ENCODE results near the gene TLE1.

The TLE1 gene

GRCh38 chr9:81548911-81549310, 140.4 kb downstream of the TLE1 start:
- no peak overlapping the region for H3K27ac ChIP-seq
- no peak for TF ChIP-seq CTCF (IDR thresholded peaks at IDR 0.05)
- no peak overlapping the region for H3K4me3 ChIP-seq
- DNase-seq (ENCODE audit: low spot score): no peak

GRCh38 chr9:81546489-81546888, 142.9 kb downstream of the TLE1 start:
- DNase-seq (ENCODE audit: low spot score): no peak
- H3K27ac ChIP-seq: no peak overlapping the region
- H3K4me3 ChIP-seq: no peak overlapping the region
- no peak for TF ChIP-seq CTCF (IDR thresholded peaks at IDR 0.05)

GRCh38 chr9:81543695-81544094, 145.7 kb downstream of the TLE1 start:
- no peak overlapping the region for H3K4me3 ChIP-seq
- H3K27ac ChIP-seq: no peak overlapping the region
- no peak for DNase-seq (ENCODE audit: low spot score)
- no peak for TF ChIP-seq CTCF (IDR thresholded peaks at IDR 0.05)

- no peak overlapping the region for H3K4me3 ChIP-seq
- no peak for DNase-seq (ENCODE audit: low spot score)
- no peak overlapping the region for H3K27ac ChIP-seq
- TF ChIP-seq CTCF (IDR thresholded peaks at IDR 0.05): no peak
Observed at GRCh38 chr9:81542118-81542889, 147.0 kb downstream of the TLE1 start.

- H3K4me3 ChIP-seq: no peak overlapping the region
- no peak for DNase-seq (ENCODE audit: low spot score)
- no peak overlapping the region for H3K27ac ChIP-seq
- TF ChIP-seq CTCF (IDR thresholded peaks at IDR 0.05): no peak
Observed at GRCh38 chr9:81540142-81540710, 149.1 kb downstream of the TLE1 start.

GRCh38 chr9:81539317-81539716, 150.0 kb downstream of the TLE1 start:
- H3K27ac ChIP-seq: no peak overlapping the region
- no peak overlapping the region for H3K4me3 ChIP-seq
- DNase-seq (ENCODE audit: low spot score): no peak
- TF ChIP-seq CTCF (IDR thresholded peaks at IDR 0.05): no peak

GRCh38 chr9:81538890-81539289, 150.5 kb downstream of the TLE1 start:
- DNase-seq (ENCODE audit: low spot score): no peak
- Histone ChIP-seq H3K27ac (no peak overlapping the region), H3K4me3 (no peak overlapping the region)
- TF ChIP-seq CTCF (IDR thresholded peaks at IDR 0.05): no peak

All from coronary artery (tissue), 2 donors.